Fibroblast of gingiva (primary cell): ENCODE data around the gene EFCAB12.
A peak's percentile ranks its signal among the peaks of the same experiment; 100 is the strongest.
"Not testable (repeated sequence)": the region's sequence is repeated elsewhere in the genome, so short reads cannot be mapped to it uniquely, and the experiment has no call there.

Source experiments
- DNase-seq: peaks from one replicate; pipeline ENCODE4 v3.0.0-alpha.2; 2011; ENCODE audit warnings: low read depth

The EFCAB12 gene

GRCh38 chr3:129419476-129419875 is 9.0 kb downstream of the EFCAB12 start:
- no peak for DNase-seq

- DNase-seq = no peak
Measured at GRCh38 chr3:129418041-129418973, 10.1 kb downstream of the EFCAB12 start.

- no peak for DNase-seq
Measured at GRCh38 chr3:129417326-129417725, 11.1 kb downstream of the EFCAB12 start.

DNA sequence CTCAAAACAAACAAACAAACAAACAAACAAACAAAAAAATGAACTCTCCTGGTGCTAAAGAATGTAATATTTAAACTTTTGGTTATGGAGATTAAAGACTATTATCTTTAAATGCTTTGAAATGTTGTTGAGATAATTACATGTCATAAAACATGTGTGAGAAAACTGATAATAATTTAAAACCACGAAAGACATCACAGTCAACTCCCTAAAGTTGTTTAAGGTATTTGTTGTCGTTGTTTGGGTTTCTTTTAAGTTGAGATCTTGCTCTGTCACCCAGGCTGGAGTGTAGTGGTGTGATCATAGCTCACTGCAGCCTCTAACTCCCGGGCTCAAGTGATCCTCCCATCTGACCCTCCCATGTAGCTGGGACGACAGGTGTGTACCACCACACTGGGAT is 12.0 kb downstream of the EFCAB12 start:
- no peak for DNase-seq

DNA sequence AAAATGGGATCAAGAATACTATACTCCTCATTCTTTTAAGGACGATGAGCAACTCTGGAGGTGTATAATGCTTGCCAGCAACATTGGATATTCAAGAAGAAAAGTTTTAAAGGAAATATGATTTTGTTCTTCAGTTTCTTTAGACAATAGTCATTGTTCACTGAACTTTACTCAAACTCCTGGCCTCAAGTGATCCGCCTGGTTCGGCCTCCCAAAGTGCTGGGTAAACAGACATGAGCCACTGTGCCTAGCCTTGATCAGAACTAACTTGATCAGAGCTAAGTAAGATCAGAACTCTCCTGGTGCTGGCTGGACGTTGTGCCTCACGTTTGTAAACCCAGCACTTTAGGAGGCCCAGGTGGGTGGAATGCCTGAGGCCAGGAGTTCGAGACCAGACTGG is 12.6 kb downstream of the EFCAB12 start:
- no peak for DNase-seq

DNA sequence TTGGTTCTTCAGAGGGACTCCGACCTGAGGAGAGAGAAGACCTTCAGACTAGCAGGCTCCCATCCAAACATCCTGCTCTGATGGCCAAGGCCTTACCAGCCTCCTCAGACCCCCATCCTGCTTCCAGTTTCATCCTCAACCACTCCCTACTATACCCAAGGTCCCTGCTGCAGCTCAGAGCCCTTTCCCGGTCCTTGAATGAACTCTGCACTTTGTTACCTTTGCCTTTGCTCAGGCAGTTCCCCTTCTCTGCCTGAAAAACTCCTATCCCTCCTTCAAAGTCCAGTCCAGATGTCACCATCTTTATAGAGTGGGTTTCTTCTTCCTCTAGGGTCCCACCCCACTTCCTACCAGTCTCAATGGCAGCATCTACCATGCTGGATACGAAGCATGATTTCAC is 13.1 kb downstream of the EFCAB12 start:
- no peak for DNase-seq

- peak; percentile 51 for DNase-seq
Measured at GRCh38 chr3:129413687-129414506, 14.5 kb downstream of the EFCAB12 start.

GRCh38 chr3:129413238-129413637 is 15.2 kb downstream of the EFCAB12 start:
- DNase-seq = not testable (repeated sequence)

GRCh38 chr3:129412542-129413198 is 15.8 kb downstream of the EFCAB12 start:
- DNase-seq = no peak

- no peak for DNase-seq
Measured at GRCh38 chr3:129410971-129411370, 17.5 kb downstream of the EFCAB12 start.

GRCh38 chr3:129409541-129409940 is 18.9 kb downstream of the EFCAB12 start:
- no peak for DNase-seq

DNA sequence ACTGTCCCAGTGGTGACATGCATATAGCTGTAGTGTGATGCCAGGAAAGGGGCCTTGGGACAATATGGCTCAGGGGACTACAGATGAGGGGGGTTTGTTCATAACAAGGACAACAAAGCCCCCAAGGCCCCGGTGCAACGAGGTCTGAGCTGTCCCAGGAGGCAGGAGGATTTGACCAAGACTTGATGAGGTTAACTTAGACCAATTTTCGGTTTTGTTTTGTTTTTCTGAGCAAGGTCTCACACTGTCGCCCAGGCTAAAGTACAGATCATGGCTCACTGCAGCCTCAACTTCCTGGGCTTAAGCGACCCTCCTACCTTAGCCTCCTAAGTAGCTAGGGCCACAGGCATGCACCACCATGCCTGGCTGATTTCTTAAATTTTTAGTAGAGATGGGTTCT is 23.8 kb downstream of the EFCAB12 start:
- no peak for DNase-seq

GRCh38 chr3:129404130-129404529 is 24.3 kb downstream of the EFCAB12 start:
- no peak for DNase-seq

DNA sequence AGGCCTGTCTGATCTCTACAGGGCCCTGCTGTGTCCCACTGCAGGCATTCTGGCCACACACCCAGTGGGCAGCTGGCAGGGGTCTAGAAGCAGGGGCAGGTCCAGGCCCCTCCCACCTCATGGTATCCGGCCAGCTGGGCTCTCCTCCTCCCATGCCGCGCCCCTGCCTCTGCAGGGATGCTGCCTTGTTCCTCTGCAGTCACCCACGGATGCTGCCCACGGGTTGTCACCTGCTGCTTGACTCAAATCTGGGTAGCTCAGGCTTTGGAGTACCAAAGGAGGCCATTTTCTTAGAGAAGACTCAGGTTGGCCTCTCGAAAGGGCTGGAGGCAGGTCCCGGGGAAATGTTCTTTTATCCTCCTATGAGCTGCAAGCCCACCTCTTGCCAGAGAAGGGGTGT is 25.0 kb downstream of the EFCAB12 start:
- DNase-seq = no peak

DNA sequence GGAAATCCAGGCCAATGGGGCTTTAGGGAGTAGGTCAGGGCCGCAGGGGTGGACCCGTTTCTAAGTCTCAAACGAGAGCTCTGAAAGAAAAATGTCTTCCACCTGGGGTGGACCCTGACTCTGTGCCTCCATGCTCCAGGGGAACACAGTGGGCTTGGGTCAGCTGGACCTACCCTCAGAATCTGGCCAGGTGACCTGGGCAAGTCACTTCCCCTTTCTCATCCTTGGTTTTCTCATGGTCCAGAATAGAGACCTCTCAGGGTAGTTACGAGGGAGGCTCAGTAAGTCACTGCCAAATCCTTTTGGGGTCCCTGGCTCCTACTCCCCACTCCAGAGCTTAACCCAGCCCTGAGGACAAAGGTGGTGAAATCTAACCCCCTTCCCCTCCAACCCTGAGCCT is 25.8 kb downstream of the EFCAB12 start:
- no peak for DNase-seq

- no peak for DNase-seq
Measured at GRCh38 chr3:129402210-129402609, 26.2 kb downstream of the EFCAB12 start.

- no peak for DNase-seq
Measured at GRCh38 chr3:129399895-129400357, 28.5 kb downstream of the EFCAB12 start.

- DNase-seq = peak; percentile 97
Measured at GRCh38 chr3:129399145-129399894, 29.1 kb downstream of the EFCAB12 start.

DNA sequence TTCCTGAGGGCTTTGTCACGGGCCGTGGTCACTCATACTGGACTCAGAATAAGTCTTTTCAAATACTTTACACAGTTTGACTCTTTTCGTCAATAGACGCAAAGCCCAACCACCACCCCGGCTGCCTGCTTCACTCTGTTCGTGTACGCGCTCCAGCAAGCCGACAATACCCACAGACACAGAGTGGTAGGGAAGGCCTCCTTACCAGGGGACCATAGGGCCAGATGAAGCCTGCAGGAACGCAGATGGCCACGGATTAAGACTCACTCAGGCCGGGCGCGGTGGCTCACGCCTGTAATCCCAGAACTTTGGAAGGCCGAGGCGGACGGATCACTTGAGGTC is 29.7 kb downstream of the EFCAB12 start:
- DNase-seq = no peak

DNA sequence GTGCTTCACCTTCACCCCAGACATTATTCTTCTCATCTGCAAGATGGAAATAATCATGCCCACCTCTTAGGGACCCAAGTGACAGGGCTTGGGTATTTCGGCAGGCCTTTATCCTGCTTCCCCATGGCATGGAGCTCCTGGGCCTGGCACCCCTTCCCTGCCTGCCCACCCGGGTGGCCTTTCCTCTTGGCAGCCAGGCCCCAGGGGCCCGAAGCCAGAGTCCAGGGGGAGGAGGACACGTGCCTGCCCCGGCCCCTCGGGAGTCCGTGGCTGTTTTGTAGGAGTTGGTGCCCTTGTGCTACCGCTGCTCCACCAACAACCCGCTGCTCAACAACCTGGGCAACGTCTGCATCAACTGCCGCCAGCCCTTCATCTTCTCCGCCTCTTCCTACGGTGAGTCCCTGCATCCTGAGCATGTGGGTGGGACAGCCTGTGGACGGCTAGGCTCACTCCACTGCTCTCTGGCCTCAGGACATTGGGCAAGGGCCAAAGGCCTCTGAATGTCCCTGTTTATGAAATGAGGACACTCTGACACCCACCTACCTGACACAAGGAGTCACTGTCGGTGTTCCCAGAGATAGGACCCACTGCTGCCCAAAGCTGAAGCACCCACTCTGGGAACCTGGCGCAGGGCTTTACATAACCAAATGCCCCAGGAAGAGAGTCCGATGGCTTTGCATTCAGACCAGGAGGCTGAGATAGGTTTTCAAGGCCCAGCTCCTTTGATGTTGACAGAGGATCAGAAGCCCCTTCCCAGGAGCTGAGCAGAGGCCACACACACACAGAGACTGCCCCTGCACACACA is 34.5 kb downstream of the EFCAB12 start:
- not testable (repeated sequence) for DNase-seq

DNA sequence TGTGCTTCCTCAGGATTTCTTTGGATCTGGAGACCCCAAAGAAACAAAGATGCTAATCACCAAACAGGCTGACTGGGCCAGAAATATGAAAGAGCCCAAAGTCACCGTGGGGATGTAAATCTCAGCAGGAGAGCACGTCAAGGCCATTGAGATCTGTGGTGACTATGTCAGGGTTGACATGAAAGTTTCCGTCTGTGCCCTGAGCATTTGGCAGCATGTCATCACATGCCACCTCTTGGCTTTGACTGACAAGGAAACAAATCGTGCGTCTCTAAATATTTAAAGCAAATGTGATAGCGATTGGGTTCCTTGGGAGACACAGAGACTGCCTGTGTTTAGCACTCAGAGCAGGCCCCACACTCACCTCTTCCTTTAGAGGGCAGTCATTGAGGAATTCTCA is 35.2 kb downstream of the EFCAB12 start:
- DNase-seq = no peak
